K562 (cell line): ENCODE data around the gene TAF10. TPM values are rescaled to one million over a fixed set of nuclear protein-coding genes. Genes with fewer than 3 reads are reported as not detected.

Source experiments
- CEBPG ChIP-seq, 3 experiments: fragments of 200-800 bp in 1 of 3; sonication (Bioruptor generic) in 1 of 3; sonication (generic) in 1 of 3; formaldehyde crosslinking in 1 of 3; IDR thresholded peaks in 2 of 3; conservative IDR thresholded peaks in 1 of 3; 2 replicates each; pipeline versions ENCODE4 v1.6.1 to v1.8.0; 2016 to 2022; ENCODE audit warnings: missing compliant biosample characterization in 2 of 3, missing genetic modification characterization in 2 of 3, mild to moderate bottlenecking in 1 of 3, missing genetic modification reagents in 1 of 3
- CHCHD3 ChIP-seq: fragments of 250-450 bp; sonication (Bioruptor Pico); IDR thresholded peaks from 2 replicates; pipeline ENCODE4 v2.1.2; 2022; ENCODE audit warnings: mild to moderate bottlenecking
- ETS2 ChIP-seq: IDR thresholded peaks from 2 replicates; pipeline ENCODE4 v1.6.1; 2016; ENCODE audit warnings: borderline replicate concordance, missing genetic modification characterization, mild to moderate bottlenecking, moderate library complexity, missing compliant biosample characterization; ENCODE audit not compliant: poor library complexity, severe bottlenecking
- GATAD2A ChIP-seq: fragments of 450-650 bp; IDR thresholded peaks from 2 replicates; pipeline ENCODE4 v1.6.1; 2017
- GATAD2B ChIP-seq: fragments of 450-650 bp; IDR thresholded peaks from 2 replicates; pipeline ENCODE4 v1.6.1; 2017; ENCODE audit warnings: mild to moderate bottlenecking, borderline replicate concordance
- HMGN3 ChIP-seq: IDR thresholded peaks from 2 replicates; pipeline ENCODE4 v1.6.1; 2011; ENCODE audit warnings: borderline replicate concordance, low read depth, mild to moderate bottlenecking, mixed read lengths, low read length; ENCODE audit not compliant: insufficient read length; ENCODE audit errors: extremely low read depth
- MED1 ChIP-seq: sonication (generic); formaldehyde crosslinking; IDR thresholded peaks from 2 replicates; pipeline ENCODE4 v1.8.1; 2023; ENCODE audit warnings: missing genetic modification reagents, borderline replicate concordance
- NCOA6 ChIP-seq: fragments of 450-650 bp; IDR thresholded peaks from 2 replicates; pipeline ENCODE4 v1.6.1; 2017; ENCODE audit warnings: mild to moderate bottlenecking
- NRF1 ChIP-seq, 2 experiments: fragments of 450-650 bp; IDR thresholded peaks in 1 of 2; conservative IDR thresholded peaks in 1 of 2; 2 replicates each; pipeline ENCODE4 v1.6.1; 2014; ENCODE audit warnings: mild to moderate bottlenecking in 2 of 2
- PHF20 ChIP-seq: fragments of 450-650 bp; IDR thresholded peaks from 2 replicates; pipeline ENCODE4 v1.6.1; 2018; ENCODE audit not compliant: partially characterized antibody
- POLR2G ChIP-seq: fragments of 200-400 bp; formaldehyde crosslinking; IDR thresholded peaks from 2 replicates; pipeline ENCODE4 v1.6.1; 2017; ENCODE audit warnings: low read depth, mild to moderate bottlenecking, antibody characterized with exemption, low read length, moderate library complexity
- PTTG1 ChIP-seq: fragments of 450-650 bp; IDR thresholded peaks from 2 replicates; pipeline ENCODE4 v1.6.1; 2016; ENCODE audit warnings: low read depth, mild to moderate bottlenecking, missing genetic modification characterization, missing compliant biosample characterization
- RAD21 ChIP-seq, 2 experiments: fragments of 250-450 bp in 1 of 2; fragments of 450-650 bp in 1 of 2; sonication (Bioruptor Pico) in 1 of 2; formaldehyde crosslinking in 1 of 2; IDR thresholded peaks in 1 of 2; conservative IDR thresholded peaks in 1 of 2; 2 replicates each; pipeline versions ENCODE4 v1.4.0 to v1.8.0; 2020 to 2022; ENCODE audit warnings: mild to moderate bottlenecking in 2 of 2, moderate library complexity in 1 of 2
- RBBP5 ChIP-seq: fragments of 200-600 bp; sonication (generic); IDR thresholded peaks from 2 replicates; pipeline ENCODE4 v1.6.1; 2012; ENCODE audit warnings: borderline replicate concordance, mild to moderate bottlenecking, low read length, control low read depth, inconsistent platforms; ENCODE audit not compliant: insufficient read depth, poor library complexity, severe bottlenecking
- STAG1 ChIP-seq: sonication (generic); formaldehyde crosslinking; IDR thresholded peaks from 2 replicates; pipeline ENCODE4 v1.5.0; 2020; ENCODE audit warnings: missing genetic modification reagents, borderline replicate concordance
- SUPT5H ChIP-seq: fragments of 450-650 bp; IDR thresholded peaks from 2 replicates; pipeline ENCODE4 v1.6.1; 2016
- TAF9B ChIP-seq: fragments of 450-650 bp; IDR thresholded peaks from 2 replicates; pipeline ENCODE4 v1.6.1; 2018; ENCODE audit warnings: mild to moderate bottlenecking; ENCODE audit not compliant: partially characterized antibody
- ZFP36 ChIP-seq: fragments of 150-350 bp; IDR thresholded peaks from 2 replicates; pipeline ENCODE4 v1.6.1; 2018; ENCODE audit warnings: low read length, low read depth; ENCODE audit not compliant: partially characterized antibody
- ZKSCAN3 ChIP-seq: fragments of 250-450 bp; sonication (Bioruptor Pico); IDR thresholded peaks from 2 replicates; pipeline ENCODE4 v1.4.0; 2020
- ZNF197 ChIP-seq: fragments of 200-800 bp; sonication (Bioruptor generic); IDR thresholded peaks from 2 replicates; pipeline ENCODE4 v1.6.1; 2016; ENCODE audit warnings: low read depth, missing genetic modification characterization, missing compliant biosample characterization
- ZNF561 ChIP-seq: fragments of 450-650 bp; formaldehyde crosslinking; conservative IDR thresholded peaks from 2 replicates; pipeline ENCODE4 v1.4.0; 2020; ENCODE audit warnings: mild to moderate bottlenecking, moderate library complexity
- polyA plus RNA-seq, 8 experiments: library from polyadenylated mRNA; depleted of rRNA in 4 of 8; stranded (reverse) in 5 of 8; unstranded in 3 of 8; fragments of >200 nt; fragmentation: Nextera tagmentation in 2 of 8; fragmentation: Illumina TruSeq in 1 of 8; extraction: Ambion mirVana in 2 of 8; extraction: Trizol in 1 of 8; gene quantifications; 2 replicates each; pipeline versions ENCODE4 v1.2.1 to v1.2.3, GENCODE V29; 2011 to 2014; ENCODE audit warnings: inconsistent platforms in 1 of 8, missing spikeins in 1 of 8
- total RNA-seq, 7 experiments: library from RNA; depleted of rRNA in 6 of 7; stranded (reverse); fragments of >200 nt in 6 of 7; fragmentation: Illumina TruSeq in 2 of 7; extraction: Trizol in 2 of 7; gene quantifications; 2 replicates each; pipeline versions ENCODE4 v1.2.1 to v1.2.3, GENCODE V29; 2011 to 2021; ENCODE audit warnings: low replicate concordance in 1 of 7
- TF ChIP-seq, protein P1 (sequence below): fragments of 250-450 bp; sonication (Bioruptor Pico); IDR thresholded peaks from 2 replicates; pipeline ENCODE4 v1.5.0; 2020; ENCODE audit warnings: mild to moderate bottlenecking, borderline replicate concordance
- TF ChIP-seq, protein P2 (sequence below): sonication (generic); formaldehyde crosslinking; IDR thresholded peaks from 2 replicates; pipeline ENCODE4 v1.8.0; 2022; ENCODE audit warnings: mild to moderate bottlenecking, missing genetic modification reagents
- TF ChIP-seq, protein P3 (sequence below): fragments of 450-650 bp; IDR thresholded peaks from 2 replicates; pipeline ENCODE4 v1.6.1; 2016; ENCODE audit warnings: missing biosample characterization, missing genetic modification characterization

TAF10 gene
- total and polyA plus RNA-seq, 9 of the 15 experiments (the other 6 are each of a cell fraction or from before 2014, with no cell fraction given), result 19.5 to 197 (median 121) TPM

DNA sequence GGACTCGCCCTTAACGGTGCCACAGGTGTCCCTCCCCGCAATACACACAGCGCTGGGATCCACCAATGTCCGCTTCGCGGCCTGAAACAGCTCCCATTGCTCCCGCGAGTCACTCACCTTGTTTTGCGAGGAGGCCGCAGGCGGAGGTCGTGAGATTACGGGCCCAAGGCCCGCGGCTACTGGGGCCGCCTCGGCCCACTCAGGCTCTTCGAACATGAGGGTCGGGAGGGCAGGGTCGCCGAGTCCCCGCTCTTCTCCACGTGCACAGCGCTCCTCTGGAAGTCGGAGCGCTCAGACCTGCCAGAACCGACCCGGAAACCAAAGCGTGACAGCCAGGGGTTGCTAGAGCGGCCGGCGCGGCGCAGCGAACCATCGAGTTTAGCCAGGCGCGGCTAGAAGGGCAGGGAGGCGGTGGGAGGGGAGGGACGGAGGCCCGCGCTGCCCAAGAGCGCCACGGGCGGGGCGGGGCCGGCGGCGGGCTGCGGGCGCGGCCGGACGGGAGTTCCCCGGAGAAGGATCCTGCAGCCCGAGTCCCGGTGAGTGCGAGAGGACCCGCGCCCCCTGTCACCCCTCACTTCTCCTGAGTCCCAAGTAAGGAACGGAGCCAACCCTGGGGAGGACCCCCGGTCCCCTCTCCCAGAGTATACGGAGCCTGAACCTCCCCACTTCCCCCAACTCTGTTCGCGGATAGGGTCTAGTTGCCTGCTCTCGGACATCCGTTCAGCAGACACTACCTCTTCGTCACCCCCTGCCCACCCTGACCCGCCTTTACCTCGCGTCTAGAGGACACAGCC lies 8.5 kb downstream of the TAF10 start, which contains the start of the genes ILK and RRP8 (continued):
- TF ChIP-seq ZFP36 (no peak), MED1 (CRISPR knock-in tag) (no peak), TAF9B (peak; percentile 86), SUPT5H (peak; percentile 79), GATAD2B (peak; percentile 89; the same call in 1 of the 2 replicates), ZNF561 (CRISPR knock-in tag) (0 out of 2 replicates have a peak, but pooled peaks have one; percentile 25), ZNF197 (CRISPR knock-in tag) (no peak), STAG1 (no peak), POLR2G (peak; percentile 90), CHCHD3 (no peak), ETS2 (tag) (no peak), PTTG1 (tag) (no peak), GATAD2A (no peak; the same call in 1 of the 2 replicates), NRF1 (conservative IDR thresholded peaks at IDR 0.05 in 1 of 2, IDR thresholded peaks at IDR 0.05 in 1 of 2) (peak; percentile 75 to 77), ZKSCAN3 (CRISPR knock-in tag) (no peak), NCOA6 (no peak), RAD21 (CRISPR knock-in tag; conservative IDR thresholded peaks at IDR 0.05 in 1 of 2, IDR thresholded peaks at IDR 0.05 in 1 of 2) (peak; percentile 3 to 23; a peak in 2 of 4 replicates), HMGN3 (peak; percentile 95), RBBP5 (peak; percentile 79), CEBPG (CRISPR knock-in tag; IDR thresholded peaks at IDR 0.05) (no peak), CEBPG (tag; conservative IDR thresholded peaks at IDR 0.05 in 1 of 2, IDR thresholded peaks at IDR 0.05 in 1 of 2) (no peak), PHF20 (peak; percentile 93)
- TF ChIP-seq, protein P1, sequence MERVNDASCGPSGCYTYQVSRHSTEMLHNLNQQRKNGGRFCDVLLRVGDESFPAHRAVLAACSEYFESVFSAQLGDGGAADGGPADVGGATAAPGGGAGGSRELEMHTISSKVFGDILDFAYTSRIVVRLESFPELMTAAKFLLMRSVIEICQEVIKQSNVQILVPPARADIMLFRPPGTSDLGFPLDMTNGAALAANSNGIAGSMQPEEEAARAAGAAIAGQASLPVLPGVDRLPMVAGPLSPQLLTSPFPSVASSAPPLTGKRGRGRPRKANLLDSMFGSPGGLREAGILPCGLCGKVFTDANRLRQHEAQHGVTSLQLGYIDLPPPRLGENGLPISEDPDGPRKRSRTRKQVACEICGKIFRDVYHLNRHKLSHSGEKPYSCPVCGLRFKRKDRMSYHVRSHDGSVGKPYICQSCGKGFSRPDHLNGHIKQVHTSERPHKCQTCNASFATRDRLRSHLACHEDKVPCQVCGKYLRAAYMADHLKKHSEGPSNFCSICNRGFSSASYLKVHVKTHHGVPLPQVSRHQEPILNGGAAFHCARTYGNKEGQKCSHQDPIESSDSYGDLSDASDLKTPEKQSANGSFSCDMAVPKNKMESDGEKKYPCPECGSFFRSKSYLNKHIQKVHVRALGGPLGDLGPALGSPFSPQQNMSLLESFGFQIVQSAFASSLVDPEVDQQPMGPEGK, result no peak
- TF ChIP-seq, protein P2, sequence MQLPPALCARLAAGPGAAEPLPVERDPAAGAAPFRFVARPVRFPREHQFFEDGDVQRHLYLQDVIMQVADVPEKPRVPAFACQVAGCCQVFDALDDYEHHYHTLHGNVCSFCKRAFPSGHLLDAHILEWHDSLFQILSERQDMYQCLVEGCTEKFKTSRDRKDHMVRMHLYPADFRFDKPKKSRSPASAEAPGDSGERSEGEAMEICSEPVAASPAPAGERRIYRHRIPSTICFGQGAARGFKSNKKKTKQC (CRISPR knock-in tag), result peak; percentile 46
- TF ChIP-seq, protein P3, sequence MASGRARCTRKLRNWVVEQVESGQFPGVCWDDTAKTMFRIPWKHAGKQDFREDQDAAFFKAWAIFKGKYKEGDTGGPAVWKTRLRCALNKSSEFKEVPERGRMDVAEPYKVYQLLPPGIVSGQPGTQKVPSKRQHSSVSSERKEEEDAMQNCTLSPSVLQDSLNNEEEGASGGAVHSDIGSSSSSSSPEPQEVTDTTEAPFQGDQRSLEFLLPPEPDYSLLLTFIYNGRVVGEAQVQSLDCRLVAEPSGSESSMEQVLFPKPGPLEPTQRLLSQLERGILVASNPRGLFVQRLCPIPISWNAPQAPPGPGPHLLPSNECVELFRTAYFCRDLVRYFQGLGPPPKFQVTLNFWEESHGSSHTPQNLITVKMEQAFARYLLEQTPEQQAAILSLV (tag), result no peak
